ENCODE data around the gene IL13RA1. TPM values are rescaled to one million over a fixed set of nuclear protein-coding genes. Genes with fewer than 3 reads are reported as not detected.
"Not testable (repeated sequence)": the region's sequence is repeated elsewhere in the genome, so short reads cannot be mapped to it uniquely, and the experiment has no call there.

Gene IL13RA1
- total RNA-seq, 1 donor from 2014 or later: 70.4 TPM

DNA sequence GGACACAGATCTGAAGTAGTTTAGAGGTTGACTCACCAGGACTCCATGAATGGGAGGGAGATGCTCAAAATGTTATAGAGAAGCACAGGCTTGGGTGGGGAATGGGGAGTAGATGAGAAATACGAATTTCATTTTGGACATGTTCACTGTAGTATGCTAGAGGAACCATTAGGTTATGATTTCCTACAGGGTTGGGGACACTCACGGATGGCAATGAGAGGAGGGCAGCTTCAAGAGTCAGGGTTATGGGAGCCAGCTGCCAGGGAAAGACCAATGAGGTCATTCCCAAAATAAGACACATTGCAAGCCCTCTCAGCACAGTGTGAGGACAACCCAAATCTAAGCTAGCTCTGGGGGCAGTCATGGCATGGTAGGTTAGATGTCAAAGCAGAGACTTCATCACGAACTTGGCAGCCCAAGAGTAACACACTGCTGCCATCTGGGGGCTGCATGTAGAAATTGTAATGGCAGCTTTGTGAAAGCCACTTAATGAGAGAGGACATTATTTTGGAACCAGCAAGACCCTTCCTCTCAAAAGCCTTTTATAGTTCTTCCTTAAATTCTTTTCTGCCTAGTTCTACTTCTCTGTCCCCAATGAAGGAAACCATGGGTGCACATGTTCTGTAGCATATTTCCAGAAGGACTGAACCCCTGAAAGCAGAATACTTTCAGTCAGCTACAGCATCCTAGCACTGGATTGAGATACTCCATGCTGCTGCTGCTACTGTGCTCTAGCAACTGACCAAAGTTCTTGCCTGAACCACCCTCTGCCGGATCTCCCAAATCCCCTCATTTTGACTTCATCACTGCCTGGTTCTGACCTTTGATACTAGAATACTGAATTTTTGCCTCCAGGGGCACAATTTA, 80.0 kb downstream of the IL13RA1 start:
- TF ChIP-seq CTCF (IDR thresholded peaks at IDR 0.05): peak; percentile 84
- Mint-ChIP-seq H3K36me3 (ENCODE audit: low read depth) (no peaks in the 10 kb centered on the region), H3K27me3 (ENCODE audit: low read depth) (no peaks in the 10 kb centered on the region), H3K9me3 (ENCODE audit: low read depth) (peaks cover 14% of the 10 kb centered on the region), H3K4me1 (ENCODE audit: low read depth) (peaks cover 10% of the 10 kb centered on the region), H3K27ac (ENCODE audit: unreplicated experiment) (no peak overlapping the region), H3K4me3 (ENCODE audit: unreplicated experiment) (no peak overlapping the region)
- no peak for DNase-seq (ENCODE audit: low spot score)

DNA sequence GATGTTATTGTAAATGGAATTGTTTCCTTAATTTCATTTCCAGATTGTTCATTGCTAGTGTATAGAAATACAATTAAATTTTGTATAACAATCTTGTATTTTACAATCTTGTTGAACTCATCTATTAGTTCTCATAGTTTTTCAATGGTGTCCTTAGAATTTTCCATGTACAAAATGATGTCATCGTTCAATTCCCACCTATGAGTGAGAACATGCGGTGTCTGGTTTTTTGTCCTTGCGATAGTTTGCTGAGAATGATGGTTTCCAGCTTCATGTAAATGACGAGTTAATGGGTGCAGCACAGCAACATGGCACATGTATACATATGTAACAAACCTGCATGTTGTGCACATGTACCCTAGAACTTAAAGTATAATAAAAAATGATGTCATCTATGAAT, 89.9 kb downstream of the IL13RA1 start:
- DNase-seq (ENCODE audit: low spot score); H3K36me3 Mint-ChIP-seq (ENCODE audit: low read depth); H3K4me1 Mint-ChIP-seq (ENCODE audit: low read depth); H3K27me3 Mint-ChIP-seq (ENCODE audit: low read depth); H3K9me3 Mint-ChIP-seq (ENCODE audit: low read depth); H3K27ac Mint-ChIP-seq (ENCODE audit: unreplicated experiment); H3K4me3 Mint-ChIP-seq (ENCODE audit: unreplicated experiment): not testable (repeated sequence)

DNA sequence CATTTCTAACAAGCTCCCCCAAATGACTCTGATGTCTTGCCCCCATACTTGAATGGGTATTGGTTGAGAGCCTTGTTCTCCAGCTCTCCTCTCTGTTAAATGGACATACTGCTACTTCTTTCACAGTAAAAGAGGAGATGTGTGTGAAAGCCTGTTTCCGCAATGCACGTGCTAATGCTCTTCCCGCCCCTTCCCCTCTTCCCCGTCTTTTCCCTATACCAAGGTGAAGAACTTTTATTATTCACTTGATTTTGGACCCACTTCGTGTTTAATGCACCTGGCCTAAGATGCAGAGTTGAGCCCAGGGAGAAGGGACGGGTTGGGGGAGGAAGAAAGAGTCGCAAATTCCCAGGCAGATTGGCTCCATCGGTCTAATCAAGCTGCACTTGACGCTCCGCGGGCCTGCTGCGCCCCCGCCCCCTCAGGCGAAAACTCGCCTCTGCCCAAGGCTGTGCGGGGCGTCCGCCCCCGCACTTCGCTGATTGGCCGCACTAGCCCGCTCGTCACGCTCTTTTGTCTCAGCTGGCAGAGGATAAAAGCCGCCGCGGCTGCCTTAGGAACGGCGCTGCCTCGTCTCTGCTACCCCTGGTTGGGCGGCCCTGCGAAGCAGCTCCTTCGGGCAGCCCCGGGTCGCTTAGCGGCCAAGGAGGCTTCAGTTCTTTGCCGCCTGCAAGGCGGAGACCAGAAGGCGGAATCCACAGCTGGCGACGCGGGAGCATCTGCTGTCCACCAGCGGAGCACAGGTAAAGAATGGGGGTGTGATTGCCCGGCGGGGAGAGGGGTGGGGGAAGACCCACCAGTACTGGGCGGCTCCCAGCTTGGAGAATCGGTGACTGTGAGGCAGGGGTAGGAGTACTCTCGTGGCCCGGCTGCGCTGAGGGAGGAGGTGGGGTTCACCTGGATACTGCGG, 96.1 kb downstream of the IL13RA1 start, which contains the start of gene ZCCHC12:
Gene ZCCHC12 (plus strand): TSS at position 562 of the 910 bp plus-strand sequence. CDS start 1,421 bp downstream, outside the sequence.
- TF ChIP-seq CTCF (IDR thresholded peaks at IDR 0.05): no peak
- no peak within 1 kb of the TSS for H3K27ac Mint-ChIP-seq (ENCODE audit: unreplicated experiment)
- no peak for DNase-seq (ENCODE audit: low spot score)
- no peaks in the 10 kb centered on the region for H3K36me3 Mint-ChIP-seq (ENCODE audit: low read depth)
- H3K27me3 Mint-ChIP-seq (ENCODE audit: low read depth): peaks cover 28% of the 10 kb centered on the region
- H3K4me3 Mint-ChIP-seq (ENCODE audit: unreplicated experiment): peak within 1 kb of the TSS; percentile 69
- peaks cover 10% of the 10 kb centered on the region for H3K9me3 Mint-ChIP-seq (ENCODE audit: low read depth)
- peaks cover 12% of the 10 kb centered on the region for H3K4me1 Mint-ChIP-seq (ENCODE audit: low read depth)

- no peak for TF ChIP-seq CTCF (IDR thresholded peaks at IDR 0.05)
- Mint-ChIP-seq H3K9me3 (ENCODE audit: low read depth) (peaks cover 14% of the 10 kb centered on the region), H3K4me3 (ENCODE audit: unreplicated experiment) (peak overlapping the region; percentile 69), H3K36me3 (ENCODE audit: low read depth) (no peaks in the 10 kb centered on the region), H3K27me3 (ENCODE audit: low read depth) (peaks cover 28% of the 10 kb centered on the region), H3K4me1 (ENCODE audit: low read depth) (peaks cover 12% of the 10 kb centered on the region), H3K27ac (ENCODE audit: unreplicated experiment) (no peak overlapping the region)
- no peak for DNase-seq (ENCODE audit: low spot score)
Measured at GRCh38 chrX:118824173-118824730, 96.8 kb downstream of the IL13RA1 start.

DNA sequence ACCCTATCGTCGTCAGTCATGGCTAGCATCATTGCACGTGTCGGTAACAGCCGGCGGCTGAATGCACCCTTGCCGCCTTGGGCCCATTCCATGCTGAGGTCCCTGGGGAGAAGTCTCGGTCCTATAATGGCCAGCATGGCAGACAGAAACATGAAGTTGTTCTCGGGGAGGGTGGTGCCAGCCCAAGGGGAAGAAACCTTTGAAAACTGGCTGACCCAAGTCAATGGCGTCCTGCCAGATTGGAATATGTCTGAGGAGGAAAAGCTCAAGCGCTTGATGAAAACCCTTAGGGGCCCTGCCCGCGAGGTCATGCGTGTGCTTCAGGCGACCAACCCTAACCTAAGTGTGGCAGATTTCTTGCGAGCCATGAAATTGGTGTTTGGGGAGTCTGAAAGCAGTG, 97.8 kb downstream of the IL13RA1 start:
- peaks cover 15% of the 10 kb centered on the region for H3K9me3 Mint-ChIP-seq (ENCODE audit: low read depth)

More for the DNA sequence above, 97.8 kb downstream of the IL13RA1 start:
- Mint-ChIP-seq H3K4me1 (ENCODE audit: low read depth) (peaks cover 12% of the 10 kb centered on the region), H3K4me3 (ENCODE audit: unreplicated experiment) (no peak overlapping the region), H3K27ac (ENCODE audit: unreplicated experiment) (no peak overlapping the region), H3K27me3 (ENCODE audit: low read depth) (peaks cover 28% of the 10 kb centered on the region), H3K36me3 (ENCODE audit: low read depth) (no peaks in the 10 kb centered on the region)
- DNase-seq (ENCODE audit: low spot score): no peak
- no peak for TF ChIP-seq CTCF (IDR thresholded peaks at IDR 0.05)
